Naive thymus-derived CD8-positive, alpha-beta T cell (primary cell): Measurements from ENCODE around the gene IP6K1. TPM values are rescaled to one million over a fixed set of nuclear protein-coding genes. Genes with fewer than 3 reads are reported as not detected.
A peak's percentile ranks its signal among the peaks of the same experiment; 100 is the strongest.

ENCODE experiments used
- ATAC-seq, 2 donors: fragments of 150-1000 bp; cut with Tn5 transposase in 1 of 2; sonication (Bioruptor Pico), chemical (Tn5 transposase) in 1 of 2; 1 replicate in 1 of 2; 2 replicates in 1 of 2; pipeline ENCODE4 v1.10.0; 2021; ENCODE audit warnings: mild to moderate bottlenecking in 2 of 2, moderate library complexity in 2 of 2
- POLR2A ChIA-PET: fragments of 350-600 bp; sonication (Branson Sonifier 250); formaldehyde crosslinking; loops from one replicate; lab custom pipeline; 2021; ENCODE audit warnings: antibody characterized with exemption; lab: Charles Lee
- DNase-seq, 10 donors: peaks; one replicate each; pipeline versions ENCODE4 v3.0.0 to v3.0.0-alpha.2; 2020 to 2022
- H3K27ac Mint-ChIP-seq, 10 donors: one replicate each; pipeline ENCODE4 v1.8.0; 2020 to 2022; ENCODE audit warnings: mild to moderate bottlenecking in 10 of 10, mixed read lengths in 10 of 10, moderate library complexity in 4 of 10, inconsistent platforms in 1 of 10
- H3K27me3 Mint-ChIP-seq, 5 donors: one replicate each; pipeline ENCODE4 v1.8.0; 2021 to 2022; ENCODE audit warnings: mixed read lengths in 5 of 5
- H3K36me3 Mint-ChIP-seq, 3 donors: one replicate each; pipeline ENCODE4 v1.8.0; 2020 to 2022; ENCODE audit warnings: mixed read lengths in 3 of 3, mild to moderate bottlenecking in 2 of 3, inconsistent platforms in 1 of 3
- H3K4me1 Mint-ChIP-seq, 4 donors: one replicate each; pipeline ENCODE4 v1.8.0; 2021 to 2022; ENCODE audit warnings: mixed read lengths in 4 of 4
- H3K4me3 Mint-ChIP-seq, 10 donors: one replicate each; pipeline ENCODE4 v1.8.0; 2020 to 2022; ENCODE audit warnings: mild to moderate bottlenecking in 10 of 10, mixed read lengths in 10 of 10, moderate library complexity in 6 of 10, inconsistent platforms in 1 of 10
- H3K9me3 Mint-ChIP-seq, 9 donors: one replicate each; pipeline ENCODE4 v1.8.0; 2020 to 2022; ENCODE audit warnings: mixed read lengths in 9 of 9, mild to moderate bottlenecking in 3 of 9, inconsistent platforms in 1 of 9, moderate library complexity in 1 of 9
- polyA plus RNA-seq, 3 donors: library from polyadenylated mRNA; unstranded; fragments of 300-500 nt; fragmentation: Illumina TruSeq; gene quantifications; one replicate each; pipeline ENCODE4 v1.2.3, GENCODE V29; 2021
- total RNA-seq, 8 experiments: library from RNA in 2 of 8; stranded (reverse) in 2 of 8; gene quantifications; one replicate each; pipeline ENCODE4 v1.2.3 and lab custom pipeline; 2021 to 2026

The IP6K1 gene
- total and polyA plus RNA-seq, 5 experiments from 2014 or later, result 11.7 to 53.4 (median 26.0) TPM

DNA sequence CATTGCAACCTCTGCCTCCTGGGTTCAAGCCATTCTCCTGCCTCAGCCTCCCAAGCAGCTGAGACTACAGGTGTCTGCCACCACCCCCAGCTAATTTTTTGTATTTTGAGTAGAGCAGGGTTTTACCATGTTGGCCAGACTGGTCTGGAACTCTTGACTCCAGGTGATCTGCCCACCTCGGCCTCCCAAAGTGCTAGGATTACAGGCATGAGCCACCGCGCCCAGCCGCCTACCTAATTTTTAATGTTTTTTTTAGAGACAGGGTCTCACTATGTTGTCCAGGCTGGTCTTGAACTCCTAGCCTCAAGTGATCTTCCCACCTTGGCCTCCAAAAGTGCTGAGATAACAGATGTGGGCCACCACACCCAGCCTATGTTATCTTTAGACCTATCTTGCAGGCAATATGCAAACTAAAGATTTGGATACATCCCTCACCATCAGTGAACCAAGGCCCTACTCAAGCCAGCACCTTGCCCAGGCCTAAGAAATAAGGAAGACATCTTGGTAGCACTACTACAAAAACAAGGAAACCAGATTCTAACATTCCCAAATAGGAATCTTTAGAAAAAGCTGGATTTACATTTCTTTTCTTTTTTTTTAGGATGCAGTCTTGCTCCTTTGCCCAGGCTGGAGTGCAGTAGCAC lies 56.3 kb downstream of the IP6K1 start:
- Mint-ChIP-seq H3K4me3 (no peak overlapping the region), H3K36me3 (peaks cover 0 to 48% (median 8%) of the 10 kb centered on the region in 3 donors), H3K27me3 (no peaks in the 10 kb centered on the region), H3K4me1 (peaks cover 0 to 2% (median 0%) of the 10 kb centered on the region in 4 donors), H3K27ac (no peak overlapping the region), H3K9me3 (no peaks in the 10 kb centered on the region)
- no peak for DNase-seq
- POLR2A ChIA-PET, result interaction anchor here (0.7 kb wide), 1 partner anchor 9 kb away, joined by 4 read pairs; no protein-coding TSS in a partner anchor
- no peak for ATAC-seq

DNA sequence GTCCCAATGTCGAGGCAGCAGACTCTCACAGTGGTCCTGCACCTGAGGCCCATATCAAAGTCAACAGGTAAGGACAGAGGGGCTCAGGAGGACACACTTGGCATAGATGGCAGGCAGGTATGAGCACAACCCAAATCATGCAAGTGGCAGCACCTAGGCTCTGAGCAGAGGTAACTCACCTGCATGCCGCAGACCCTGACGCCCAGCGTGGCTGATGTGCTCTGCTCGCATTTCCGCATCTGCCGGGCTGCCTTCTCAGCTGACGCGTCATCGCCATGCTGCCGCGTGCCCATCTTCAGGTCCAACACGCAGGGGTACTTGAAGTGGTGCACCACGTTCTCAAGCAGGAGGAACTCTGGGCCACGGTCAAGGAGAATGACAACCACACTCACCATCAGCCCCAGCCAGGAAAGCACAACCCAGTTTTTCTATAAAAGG lies 58.4 kb downstream of the IP6K1 start:
- Mint-ChIP-seq H3K27ac (peak overlapping the region in 2 of 10 donors; percentile 11 to 74), H3K4me1 (peaks cover 5 to 14% (median 9%) of the 10 kb centered on the region in 4 donors), H3K27me3 (no peaks in the 10 kb centered on the region), H3K9me3 (no peaks in the 10 kb centered on the region), H3K36me3 (peaks cover 0 to 36% (median 5%) of the 10 kb centered on the region in 3 donors), H3K4me3 (no peak overlapping the region)
- POLR2A ChIA-PET, result interaction anchor here (0.5 to 1.0 kb wide), 3 partner anchors 13 to 78 kb away, joined by 4 read pairs; no protein-coding TSS in a partner anchor
- no peak for DNase-seq
- no peak for ATAC-seq

DNA sequence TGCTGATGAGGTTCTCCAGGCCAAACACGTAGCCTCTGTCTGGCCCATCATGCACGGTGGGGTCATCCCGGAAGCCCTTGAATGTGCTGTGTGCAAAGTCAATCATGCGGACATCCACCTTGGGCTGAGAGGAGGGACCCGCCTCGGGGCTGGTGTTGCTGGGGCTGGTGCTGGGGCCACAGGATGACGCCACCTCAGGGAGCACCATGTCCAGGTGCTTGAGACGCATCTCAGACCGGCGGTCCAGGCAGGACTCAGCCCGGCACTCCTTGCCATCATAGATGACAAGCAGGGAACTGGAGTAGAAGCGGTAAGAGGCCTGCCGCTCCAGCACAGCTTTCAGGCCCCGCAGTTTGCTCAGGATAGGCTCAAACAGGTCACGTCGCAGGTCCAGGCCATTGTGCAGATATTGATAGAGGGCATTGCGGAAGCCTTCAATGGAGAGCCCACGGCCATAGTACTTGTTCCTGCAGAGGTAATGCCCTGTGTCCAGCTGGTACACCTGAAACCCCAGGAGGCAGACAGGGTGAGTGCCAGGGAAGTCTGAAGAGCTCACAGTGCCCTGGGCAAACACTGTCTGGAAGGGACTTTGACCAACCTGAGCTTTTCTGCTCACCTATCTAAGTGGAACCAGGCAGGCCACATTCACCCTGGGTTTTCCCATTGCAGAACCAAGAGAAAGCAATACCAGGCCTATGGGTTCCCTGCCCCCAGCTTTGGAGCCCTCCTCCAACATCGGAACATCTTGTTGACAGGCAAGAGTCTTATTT lies 59.0 kb downstream of the IP6K1 start:
- DNase-seq (no peak), ATAC-seq (no peak)
- no peak overlapping the region for H3K4me3 Mint-ChIP-seq
- peaks cover 10 to 20% (median 15%) of the 10 kb centered on the region in 4 donors for H3K4me1 Mint-ChIP-seq
- H3K27me3 Mint-ChIP-seq, result no peaks in the 10 kb centered on the region
- POLR2A ChIA-PET, result interaction anchor here (0.5 to 1.0 kb wide), 2 partner anchors 12 to 28 kb away, joined by 4 read pairs; no protein-coding TSS in a partner anchor
- H3K27ac Mint-ChIP-seq, result peak overlapping the region in 2 of 10 donors; percentile 11 to 31
- no peaks in the 10 kb centered on the region for H3K9me3 Mint-ChIP-seq
- H3K36me3 Mint-ChIP-seq, result peaks cover 0 to 30% (median 4%) of the 10 kb centered on the region in 3 donors

DNA sequence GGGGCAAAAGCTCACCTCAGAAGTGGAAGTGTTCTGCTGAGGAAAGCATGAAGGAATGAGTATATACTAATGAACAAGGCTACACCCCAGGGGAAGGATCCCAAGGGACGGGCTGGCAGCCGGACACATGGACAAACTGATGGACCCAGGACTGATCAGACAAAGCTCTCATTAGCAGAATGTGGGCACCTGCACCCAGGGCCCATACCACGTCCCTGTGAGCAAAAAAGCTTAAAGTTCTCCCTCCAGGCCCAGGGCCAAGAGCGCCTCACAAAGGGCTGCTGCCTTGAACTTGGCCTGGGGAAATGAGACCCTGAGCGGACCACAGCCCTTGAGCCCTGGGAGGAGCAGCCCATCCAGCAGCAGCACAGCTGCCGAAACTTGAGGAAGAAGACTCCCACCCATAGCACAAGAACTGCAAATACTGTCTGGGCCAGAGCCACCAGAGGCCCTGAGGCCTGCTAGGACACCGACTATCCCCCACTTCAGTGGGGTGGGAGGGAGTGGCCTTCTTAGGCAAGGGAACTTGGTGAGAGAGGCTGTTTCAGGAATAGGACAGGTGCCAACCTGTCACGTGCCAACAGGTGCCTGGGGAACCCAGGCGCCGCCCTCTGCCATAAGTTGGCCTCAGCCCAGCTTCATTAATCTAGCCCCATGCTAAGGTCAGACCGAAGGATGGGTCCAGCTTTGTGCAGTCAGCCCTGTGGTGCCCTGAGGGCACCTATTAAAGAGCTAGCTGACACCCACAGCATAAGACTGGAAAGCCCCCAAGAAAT lies 60.2 kb downstream of the IP6K1 start:
- H3K36me3 Mint-ChIP-seq, result peaks cover 0 to 20% (median under 1%) of the 10 kb centered on the region in 3 donors
- H3K9me3 Mint-ChIP-seq, result no peaks in the 10 kb centered on the region
- ATAC-seq (no peak), DNase-seq (no peak)
- H3K27me3 Mint-ChIP-seq, result no peaks in the 10 kb centered on the region
- H3K4me3 Mint-ChIP-seq, result peak overlapping the region in 1 of 10 donors; percentile 41
- POLR2A ChIA-PET, result interaction anchor here (1.1 kb wide), 1 partner anchor 9 kb away, joined by 3 read pairs; no protein-coding TSS in a partner anchor
- H3K4me1 Mint-ChIP-seq, result peaks cover 11 to 25% (median 21%) of the 10 kb centered on the region in 4 donors
- peak overlapping the region in 6 of 10 donors; percentile 56 to 96 (median 65) for H3K27ac Mint-ChIP-seq

DNA sequence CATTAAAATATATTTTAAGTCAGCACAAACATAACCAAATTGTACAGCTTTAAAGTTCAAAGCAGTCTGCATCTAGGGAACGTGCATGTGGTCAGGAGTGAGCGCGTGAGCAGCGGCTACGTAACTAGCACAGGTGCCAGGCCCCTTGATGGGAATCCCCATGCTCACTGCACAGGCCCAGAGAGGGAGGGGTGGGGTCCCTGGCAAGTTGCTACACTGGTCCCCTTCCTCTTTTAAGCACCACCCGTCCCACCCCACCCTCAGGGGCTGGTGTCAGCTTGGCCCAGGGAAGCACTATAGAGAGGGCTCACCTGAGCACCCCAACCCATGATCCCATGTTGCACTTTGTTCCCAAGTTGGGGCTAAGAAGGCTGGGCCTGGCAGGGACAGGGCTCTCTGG lies 61.8 kb downstream of the IP6K1 start:
- H3K4me1 Mint-ChIP-seq, result peaks cover 15 to 36% (median 32%) of the 10 kb centered on the region in 4 donors
- H3K27ac Mint-ChIP-seq, result peak overlapping the region; percentile 74 to 98 (median 96)
- POLR2A ChIA-PET, result interaction anchor here (0.6 to 1.5 kb wide), 5 partner anchors 8 to 78 kb away, joined by 3 to 7 read pairs (median 4); partner anchors contain the start of gene INKA1
- H3K36me3 Mint-ChIP-seq, result peaks cover 0 to 8% (median 0%) of the 10 kb centered on the region in 3 donors
- ATAC-seq (peak in 1 of 2 donors; percentile 33), DNase-seq (peak in 5 of 10 donors; percentile 36 to 66 (median 47))
- H3K27me3 Mint-ChIP-seq, result no peaks in the 10 kb centered on the region
- H3K9me3 Mint-ChIP-seq, result no peaks in the 10 kb centered on the region
- peak overlapping the region; percentile 87 to 97 (median 93) for H3K4me3 Mint-ChIP-seq

DNA sequence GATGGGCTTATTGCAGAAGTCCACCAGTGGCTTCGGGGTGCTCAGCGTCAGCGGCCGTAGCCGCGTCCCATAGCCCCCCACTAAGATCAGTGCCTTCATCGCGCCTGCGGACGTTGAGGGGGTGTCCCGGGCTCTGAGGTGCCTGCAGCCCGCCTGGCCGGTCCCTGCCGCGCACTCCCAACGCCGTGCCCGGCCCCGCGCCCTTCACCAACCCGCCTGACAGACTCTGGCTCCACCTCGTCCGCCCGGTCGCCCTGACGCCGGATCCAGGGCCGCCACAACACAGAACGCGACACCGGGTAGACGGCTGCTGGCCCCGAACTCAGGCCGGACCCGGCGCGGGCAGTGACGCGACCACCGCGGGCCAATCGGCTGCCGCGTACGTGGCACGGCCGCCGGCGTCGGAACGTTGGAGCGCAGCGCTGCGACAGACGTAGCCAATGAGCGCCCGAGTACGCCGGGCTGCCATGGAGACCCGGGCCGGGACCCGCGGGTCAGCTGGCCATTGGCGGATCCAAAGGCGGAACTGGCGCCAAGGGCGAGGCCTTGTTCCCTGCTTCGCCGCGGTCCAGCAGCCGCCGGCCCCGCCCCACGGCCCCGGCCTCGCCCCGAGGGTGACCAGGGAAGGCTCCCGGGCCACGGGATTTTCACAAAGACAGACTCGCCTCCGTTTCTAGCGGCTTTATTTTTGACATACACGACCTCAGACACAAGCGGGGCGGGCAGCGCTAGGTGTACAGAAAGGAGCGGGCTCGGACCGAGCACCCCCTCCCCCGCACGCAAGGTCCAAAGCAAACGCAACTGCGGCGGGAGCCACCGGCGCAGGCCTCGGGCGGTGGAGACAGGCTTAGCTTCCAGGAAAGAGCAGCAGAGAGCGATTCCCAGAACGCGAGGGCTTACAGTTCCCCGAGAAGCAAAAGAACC lies 62.5 kb downstream of the IP6K1 start, which contains the start of gene GMPPB:
TSS of gene GMPPB (minus strand) at position 324 of the 924 bp plus-strand sequence. CDS start at position 99, 225 bp downstream.
- Mint-ChIP-seq H3K9me3 (no peaks in the 10 kb centered on the region), H3K36me3 (peaks cover 0 to 8% (median 0%) of the 10 kb centered on the region in 3 donors), H3K27me3 (no peaks in the 10 kb centered on the region), H3K4me1 (peaks cover 16 to 41% (median 37%) of the 10 kb centered on the region in 4 donors), H3K27ac (peak within 1 kb of the TSS; percentile 80 to 98 (median 96)), H3K4me3 (peak within 1 kb of the TSS; percentile 87 to 97 (median 93))
- peak; percentile 76 for ATAC-seq
- peak; percentile 85 to 93 (median 88) for DNase-seq
- POLR2A ChIA-PET, result interaction anchor here (0.6 to 2.6 kb wide), 9 partner anchors 9 to 295 kb away, joined by 3 to 7 read pairs (median 4); partner anchors contain the start of genes INKA1, NICN1 and RBM6

DNA sequence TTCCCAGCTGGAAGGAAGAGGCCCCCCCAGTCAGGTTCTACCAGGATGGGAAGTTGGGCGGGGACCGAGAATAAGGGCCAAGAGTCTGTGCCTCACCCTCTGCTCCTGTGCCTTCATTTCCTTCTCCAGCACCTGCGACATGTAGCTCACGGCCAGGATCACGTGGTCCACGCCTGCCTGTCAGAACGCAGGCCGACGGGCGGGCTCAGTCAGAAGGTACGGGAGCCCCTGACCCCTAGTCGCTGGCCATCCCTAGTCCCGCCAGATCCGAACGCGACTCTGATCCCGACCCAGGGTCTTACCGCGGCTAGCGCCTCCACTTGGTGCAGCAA lies 63.1 kb downstream of the IP6K1 start:
- peak; percentile 15 to 22 for ATAC-seq
- DNase-seq, result peak; percentile 35 to 74 (median 50)
- peak overlapping the region; percentile 87 to 97 (median 93) for H3K4me3 Mint-ChIP-seq
- H3K9me3 Mint-ChIP-seq, result no peaks in the 10 kb centered on the region
- no peaks in the 10 kb centered on the region for H3K27me3 Mint-ChIP-seq
- H3K27ac Mint-ChIP-seq, result peak overlapping the region; percentile 80 to 98 (median 96)
- peaks cover 0 to 6% (median 0%) of the 10 kb centered on the region in 3 donors for H3K36me3 Mint-ChIP-seq
- POLR2A ChIA-PET, result interaction anchor here (0.6 to 2.6 kb wide), 9 partner anchors 9 to 294 kb away, joined by 3 to 7 read pairs (median 4); partner anchors contain the start of genes INKA1, NICN1 and RBM6
- peaks cover 20 to 47% (median 43%) of the 10 kb centered on the region in 4 donors for H3K4me1 Mint-ChIP-seq

DNA sequence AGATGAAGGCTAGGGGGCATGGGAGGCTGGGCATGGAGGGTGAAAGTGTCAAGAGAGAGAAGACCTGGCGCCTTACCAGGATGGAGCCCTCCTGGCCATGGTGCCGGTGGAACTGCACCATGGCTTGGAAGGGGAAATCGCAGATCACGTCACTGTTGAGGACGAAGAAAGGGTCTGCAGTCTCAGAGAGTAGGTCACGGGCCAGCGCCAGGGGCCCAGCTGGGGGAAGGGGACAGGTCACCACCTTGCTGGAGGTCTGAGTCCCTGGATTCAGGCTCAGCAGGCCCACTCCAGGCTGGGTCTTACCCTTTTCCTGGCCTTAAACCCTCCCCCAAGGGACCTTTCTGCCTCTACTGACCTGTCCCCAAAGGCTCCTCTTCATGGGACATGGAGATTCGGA lies 63.4 kb downstream of the IP6K1 start:
- Mint-ChIP-seq H3K27me3 (no peaks in the 10 kb centered on the region), H3K4me1 (peaks cover 20 to 47% (median 43%) of the 10 kb centered on the region in 4 donors), H3K27ac (peak overlapping the region; percentile 80 to 98 (median 96)), H3K4me3 (peak overlapping the region; percentile 87 to 97 (median 93)), H3K36me3 (peaks cover 0 to 2% (median 0%) of the 10 kb centered on the region in 3 donors), H3K9me3 (no peaks in the 10 kb centered on the region)
- POLR2A ChIA-PET, result interaction anchor here (0.6 to 2.6 kb wide), 6 partner anchors 8 to 294 kb away, joined by 3 to 7 read pairs (median 3); partner anchors contain the start of genes INKA1, NICN1 and RBM6
- no peak for DNase-seq
- no peak for ATAC-seq

DNA sequence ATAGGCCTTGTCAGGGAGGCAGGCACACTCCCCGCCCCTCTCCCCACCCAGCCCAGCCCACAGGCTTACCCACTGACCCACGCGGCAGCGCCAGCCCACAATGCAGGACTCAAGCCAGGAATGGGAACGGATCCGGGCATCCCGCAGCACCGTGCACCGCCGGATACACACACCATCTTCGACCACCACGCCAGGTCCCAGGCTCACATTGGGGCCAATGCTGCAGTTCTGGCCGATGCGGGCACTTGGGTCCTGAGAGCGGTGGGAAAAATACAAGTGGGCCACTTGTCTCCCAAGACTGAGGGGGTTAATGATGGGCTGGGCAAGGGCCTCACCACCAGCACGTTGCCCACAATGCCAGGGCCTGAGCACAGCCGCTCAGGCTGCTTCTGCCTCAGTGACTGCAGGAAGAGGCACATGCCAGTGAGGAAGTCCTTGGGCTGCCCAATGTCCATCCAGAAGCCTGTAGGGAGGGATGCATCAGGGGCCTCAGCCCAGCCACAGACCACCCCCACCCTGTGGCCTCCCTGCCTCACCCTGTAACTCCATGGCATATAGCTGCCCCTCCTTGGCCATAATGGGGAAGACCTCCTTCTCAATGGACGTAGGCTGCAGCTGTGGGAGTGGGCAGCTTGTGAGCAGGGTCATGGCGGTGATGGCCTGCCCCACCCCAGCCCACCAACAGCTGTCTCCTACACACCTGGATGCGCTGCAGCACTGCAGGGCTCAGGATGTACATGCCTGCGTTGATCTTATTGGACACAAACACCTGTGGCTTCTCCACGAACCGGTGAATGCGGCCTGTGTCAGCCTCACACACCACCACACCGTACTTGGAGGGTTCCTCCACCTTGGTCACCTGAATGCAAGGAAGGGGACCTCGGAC lies 64.2 kb downstream of the IP6K1 start:
- Mint-ChIP-seq H3K9me3 (no peaks in the 10 kb centered on the region), H3K4me3 (peak overlapping the region; percentile 68 to 97 (median 92)), H3K27ac (peak overlapping the region in 9 of 10 donors; percentile 80 to 98 (median 95)), H3K27me3 (no peaks in the 10 kb centered on the region), H3K36me3 (no peaks in the 10 kb centered on the region), H3K4me1 (peaks cover 20 to 49% (median 45%) of the 10 kb centered on the region in 4 donors)
- ATAC-seq (no peak), DNase-seq (no peak)
- POLR2A ChIA-PET, result interaction anchor here (1.2 to 2.6 kb wide), 4 partner anchors 7 to 218 kb away, joined by 3 to 7 read pairs (median 4); partner anchors contain the start of genes INKA1 and RBM6

DNA sequence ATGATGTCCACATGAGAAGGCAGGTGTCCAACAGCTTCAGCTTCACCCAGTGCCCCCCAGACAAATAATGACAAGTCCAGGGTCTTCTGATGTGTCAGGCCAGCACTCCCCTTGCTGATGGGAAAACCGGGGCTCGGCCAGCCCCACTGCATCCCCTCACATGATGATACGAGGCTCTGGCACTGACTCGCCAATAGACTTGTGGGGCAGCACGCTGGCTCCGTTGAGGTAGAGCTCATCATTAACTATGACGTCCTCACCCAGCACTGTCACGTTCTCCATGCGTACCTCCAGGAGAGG lies 64.8 kb downstream of the IP6K1 start:
- Mint-ChIP-seq H3K4me3 (peak overlapping the region in 4 of 10 donors; percentile 45 to 93 (median 70)), H3K9me3 (no peaks in the 10 kb centered on the region), H3K36me3 (no peaks in the 10 kb centered on the region), H3K27ac (peak overlapping the region in 5 of 10 donors; percentile 16 to 91 (median 67)), H3K4me1 (peaks cover 20 to 49% (median 45%) of the 10 kb centered on the region in 4 donors), H3K27me3 (no peaks in the 10 kb centered on the region)
- DNase-seq, result no peak
- POLR2A ChIA-PET, result interaction anchor here (1.2 to 2.6 kb wide), 3 partner anchors 9 to 627 kb away, joined by 3 to 7 read pairs (median 4); partner anchors contain the start of genes QRICH1 and RBM6
- no peak for ATAC-seq
